GM23338 (cell line): Measurements from ENCODE around the gene SETD1A. TPM values are rescaled to one million over a fixed set of nuclear protein-coding genes. Genes with fewer than 3 reads are reported as not detected.

ENCODE experiments used
- ATAC-seq: fragments of 200-7000 bp; cut with Tn5 transposase; 3 replicates; pipeline ENCODE4 v1.9.1; 2020
- DNase-seq: peaks from one replicate; pipeline ENCODE4 v3.0.0-alpha.2; 2015; ENCODE audit warnings: low spot score
- H2AFZ ChIP-seq: fragments of 200-600 bp; sonication (generic); 2 replicates; pipeline ENCODE4 v1.8.0; 2016; ENCODE audit warnings: antibody characterized with exemption, mild to moderate bottlenecking, moderate library complexity
- H3F3A ChIP-seq: fragments of 200-600 bp; sonication (generic); replicated peaks from 2 replicates; pipeline ENCODE4 v1.8.0; 2017; ENCODE audit warnings: antibody characterized with exemption, mixed run types, low read depth
- H3K27ac ChIP-seq: fragments of 200-600 bp; sonication (generic); 2 replicates; pipeline ENCODE4 v1.6.1; 2016; ENCODE audit warnings: low read depth
- H3K27me3 ChIP-seq: fragments of 200-600 bp; sonication (generic); 2 replicates; pipeline ENCODE4 v1.8.0; 2016; ENCODE audit warnings: mild to moderate bottlenecking, mixed run types, moderate library complexity; ENCODE audit not compliant: insufficient read depth
- H3K36me3 ChIP-seq: fragments of 200-600 bp; sonication (generic); 2 replicates; pipeline ENCODE4 v1.8.0; 2016; ENCODE audit warnings: mild to moderate bottlenecking; ENCODE audit not compliant: insufficient read depth
- H3K4me1 ChIP-seq: fragments of 200-600 bp; sonication (generic); 2 replicates; pipeline ENCODE4 v1.8.0; 2016; ENCODE audit warnings: mild to moderate bottlenecking, moderate library complexity; ENCODE audit not compliant: insufficient read depth
- H3K4me2 ChIP-seq: fragments of 200-600 bp; sonication (generic); 2 replicates; pipeline ENCODE4 v1.7.1; 2017; ENCODE audit warnings: mixed run types
- H3K4me3 ChIP-seq: fragments of 200-600 bp; sonication (generic); 2 replicates; pipeline ENCODE4 v1.6.1; 2016; ENCODE audit warnings: mixed run types
- H3K79me2 ChIP-seq: fragments of 200-600 bp; sonication (generic); replicated peaks from 2 replicates; pipeline ENCODE4 v1.8.0; 2017; ENCODE audit warnings: mild to moderate bottlenecking; ENCODE audit not compliant: insufficient read depth
- H3K9me2 ChIP-seq: fragments of 200-600 bp; sonication (generic); 2 replicates; pipeline ENCODE4 v1.8.0; 2017; ENCODE audit not compliant: insufficient read depth
- H4K20me1 ChIP-seq: fragments of 200-600 bp; sonication (generic); replicated peaks from 2 replicates; pipeline ENCODE4 v1.8.0; 2017; ENCODE audit warnings: mild to moderate bottlenecking; ENCODE audit not compliant: insufficient read depth
- H3K27ac Mint-ChIP-seq: 2 replicates; pipeline ENCODE4 v1.8.0; 2020; ENCODE audit warnings: inconsistent platforms, mild to moderate bottlenecking, moderate library complexity, mixed read lengths
- H3K27me3 Mint-ChIP-seq: 3 replicates; pipeline ENCODE4 v1.8.0; 2022; ENCODE audit warnings: low read depth, mild to moderate bottlenecking, moderate library complexity, mixed read lengths, inconsistent platforms; ENCODE audit not compliant: insufficient read depth, poor library complexity
- H3K36me3 Mint-ChIP-seq: 3 replicates; pipeline ENCODE4 v1.8.0; 2021; ENCODE audit warnings: low read depth, mild to moderate bottlenecking, inconsistent platforms, moderate library complexity, mixed read lengths
- H3K4me1 Mint-ChIP-seq: 3 replicates; pipeline ENCODE4 v1.8.0; 2020; ENCODE audit warnings: mild to moderate bottlenecking, inconsistent platforms, mixed read lengths
- H3K4me3 Mint-ChIP-seq: 3 replicates; pipeline ENCODE4 v1.8.0; 2021; ENCODE audit warnings: moderate library complexity, mild to moderate bottlenecking, inconsistent platforms, mixed read lengths
- H3K9me3 Mint-ChIP-seq: 3 replicates; pipeline ENCODE4 v1.8.0; 2020; ENCODE audit warnings: moderate library complexity, mild to moderate bottlenecking, inconsistent platforms, mixed read lengths
- CREB1 ChIP-seq: fragments of 250-450 bp; sonication (Bioruptor Pico); IDR thresholded peaks from 2 replicates; pipeline ENCODE4 v1.5.0; 2020; ENCODE audit warnings: low read depth, mild to moderate bottlenecking, moderate library complexity
- EZH2 ChIP-seq: fragments of 200-600 bp; sonication (generic); IDR thresholded peaks from one replicate; pipeline ENCODE4 v1.8.0; 2017; ENCODE audit warnings: antibody characterized with exemption, mild to moderate bottlenecking, low read depth; ENCODE audit not compliant: unreplicated experiment
- EZH2phosphoT487 ChIP-seq: fragments of 200-600 bp; sonication (generic); IDR thresholded peaks from one replicate; pipeline ENCODE4 v1.8.1; 2018; ENCODE audit warnings: antibody characterized with exemption; ENCODE audit not compliant: unreplicated experiment
- JUNB ChIP-seq: IDR thresholded peaks from one replicate; pipeline ENCODE4 v1.6.1; 2016; ENCODE audit warnings: antibody characterized with exemption; ENCODE audit not compliant: unreplicated experiment
- NANOG ChIP-seq: IDR thresholded peaks from 2 replicates; pipeline ENCODE4 v1.6.1; 2016; ENCODE audit warnings: antibody characterized with exemption, borderline replicate concordance
- POLR2AphosphoS5 ChIP-seq: IDR thresholded peaks from 2 replicates; pipeline ENCODE4 v1.6.1; 2016; ENCODE audit warnings: antibody characterized with exemption, low read depth
- STAT1 ChIP-seq: IDR thresholded peaks from one replicate; pipeline ENCODE4 v1.6.1; 2016; ENCODE audit warnings: antibody characterized with exemption; ENCODE audit not compliant: unreplicated experiment
- ZNF114 ChIP-seq: fragments of 250-450 bp; sonication (Bioruptor Pico); IDR thresholded peaks from 2 replicates; pipeline ENCODE4 v1.5.0; 2020; ENCODE audit warnings: mild to moderate bottlenecking, moderate library complexity
- ZNF331 ChIP-seq: fragments of 250-450 bp; sonication (Bioruptor Pico); IDR thresholded peaks from 2 replicates; pipeline ENCODE4 v1.5.0; 2020; ENCODE audit warnings: low read depth, mild to moderate bottlenecking, moderate library complexity
- polyA plus RNA-seq: library from polyadenylated mRNA; unstranded; fragments of >200 nt; fragmentation: Nextera tagmentation; extraction: Ambion mirVana; gene quantifications from 2 replicates; pipeline ENCODE4 v1.2.1, GENCODE V29; 2016
- total RNA-seq: library from RNA; depleted of rRNA; stranded (reverse); fragments of >200 nt; shearing (Covaris generic); gene quantifications from 2 replicates; pipeline ENCODE4 v1.2.3, GENCODE V29; 2014
- TF ChIP-seq, protein P1 (sequence below): fragments of 250-450 bp; sonication (Bioruptor Pico); IDR thresholded peaks from 2 replicates; pipeline ENCODE4 v1.5.0; 2020; ENCODE audit warnings: mild to moderate bottlenecking, moderate library complexity
- TF ChIP-seq, protein P2 (sequence below): IDR thresholded peaks from 2 replicates; pipeline ENCODE4 v1.6.1; 2016; ENCODE audit warnings: antibody characterized with exemption
- TF ChIP-seq, protein P3 (sequence below): IDR thresholded peaks from one replicate; pipeline ENCODE4 v1.6.1; 2018; ENCODE audit warnings: antibody characterized with exemption; ENCODE audit not compliant: unreplicated experiment
- TF ChIP-seq, protein P4 (sequence below), 2 experiments: fragments of 200-600 bp in 1 of 2; sonication (generic) in 1 of 2; conservative IDR thresholded peaks; 2 replicates each; pipeline versions ENCODE4 v1.5.1 to v1.6.1; 2016 to 2017; ENCODE audit warnings: antibody characterized with exemption in 2 of 2, low read depth in 2 of 2, mild to moderate bottlenecking in 2 of 2, moderate library complexity in 1 of 2

Gene SETD1A
- total and polyA plus RNA-seq, 2 experiments from 2014 or later: 10.8 to 21.9 TPM

DNA sequence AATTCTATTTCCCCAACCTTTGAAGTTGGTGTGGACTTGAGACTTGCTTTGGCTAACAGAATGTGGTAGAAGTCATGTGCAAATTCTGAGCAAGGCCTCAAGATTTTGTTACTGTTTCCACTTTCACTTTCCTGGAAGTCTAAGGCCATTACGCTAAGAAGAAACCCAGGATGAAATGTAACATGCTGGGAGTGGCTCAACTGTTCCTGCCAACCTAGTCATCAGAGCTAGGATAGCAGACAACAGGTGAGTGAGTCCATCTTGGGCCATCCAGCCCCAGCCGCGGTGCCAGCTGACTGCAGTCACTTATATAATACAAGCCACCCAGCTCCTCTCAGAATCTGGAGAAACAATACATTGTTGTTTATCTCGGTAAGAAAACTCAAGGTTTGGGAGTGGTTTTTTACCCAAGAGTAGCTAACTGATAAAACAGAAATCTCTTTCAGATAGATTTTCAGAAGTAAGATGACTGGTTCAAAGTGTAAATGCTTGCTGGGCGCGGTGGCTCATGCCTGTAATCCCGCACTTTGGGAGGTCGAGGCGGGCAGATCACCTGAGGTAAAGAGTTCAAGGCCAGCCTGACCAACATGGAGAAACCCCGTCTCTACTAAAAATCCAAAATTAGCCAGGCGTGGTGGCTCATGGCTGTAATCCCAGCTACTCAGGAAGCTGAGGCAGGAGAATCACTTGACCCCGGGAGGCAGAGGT lies 65.1 kb downstream of the SETD1A start:
- Histone ChIP-seq H3K27ac (no peak overlapping the region), H2AFZ (no peak overlapping the region), H3K4me2 (no peak overlapping the region), H3K4me1 (no peaks in the 10 kb centered on the region; the same call in 1 of the 2 replicates), H3K4me3 (no peak overlapping the region), H3K36me3 (no peaks in the 10 kb centered on the region), H3K9me2 (no peaks in the 10 kb centered on the region), H4K20me1 (no peaks in the 10 kb centered on the region), H3F3A (no peaks in the 10 kb centered on the region), H3K27me3 (no peaks in the 10 kb centered on the region), H3K79me2 (no peaks in the 10 kb centered on the region)
- H3K4me3 Mint-ChIP-seq: no peak overlapping the region
- no peaks in the 10 kb centered on the region for H3K9me3 Mint-ChIP-seq
- peaks cover 5% of the 10 kb centered on the region; the same call in 2 of the 3 replicates for H3K4me1 Mint-ChIP-seq
- H3K27ac Mint-ChIP-seq: no peak overlapping the region
- no peaks in the 10 kb centered on the region for H3K36me3 Mint-ChIP-seq
- DNase-seq: no peak
- no peak for ATAC-seq
- peaks cover 6% of the 10 kb centered on the region for H3K27me3 Mint-ChIP-seq
- TF ChIP-seq POLR2AphosphoS5: no peak
- no peak for TF ChIP-seq ZNF114 (CRISPR knock-in tag)
- TF ChIP-seq NANOG: no peak
- TF ChIP-seq ZNF331 (CRISPR knock-in tag): no peak
- TF ChIP-seq STAT1: no peak
- TF ChIP-seq, protein P1, sequence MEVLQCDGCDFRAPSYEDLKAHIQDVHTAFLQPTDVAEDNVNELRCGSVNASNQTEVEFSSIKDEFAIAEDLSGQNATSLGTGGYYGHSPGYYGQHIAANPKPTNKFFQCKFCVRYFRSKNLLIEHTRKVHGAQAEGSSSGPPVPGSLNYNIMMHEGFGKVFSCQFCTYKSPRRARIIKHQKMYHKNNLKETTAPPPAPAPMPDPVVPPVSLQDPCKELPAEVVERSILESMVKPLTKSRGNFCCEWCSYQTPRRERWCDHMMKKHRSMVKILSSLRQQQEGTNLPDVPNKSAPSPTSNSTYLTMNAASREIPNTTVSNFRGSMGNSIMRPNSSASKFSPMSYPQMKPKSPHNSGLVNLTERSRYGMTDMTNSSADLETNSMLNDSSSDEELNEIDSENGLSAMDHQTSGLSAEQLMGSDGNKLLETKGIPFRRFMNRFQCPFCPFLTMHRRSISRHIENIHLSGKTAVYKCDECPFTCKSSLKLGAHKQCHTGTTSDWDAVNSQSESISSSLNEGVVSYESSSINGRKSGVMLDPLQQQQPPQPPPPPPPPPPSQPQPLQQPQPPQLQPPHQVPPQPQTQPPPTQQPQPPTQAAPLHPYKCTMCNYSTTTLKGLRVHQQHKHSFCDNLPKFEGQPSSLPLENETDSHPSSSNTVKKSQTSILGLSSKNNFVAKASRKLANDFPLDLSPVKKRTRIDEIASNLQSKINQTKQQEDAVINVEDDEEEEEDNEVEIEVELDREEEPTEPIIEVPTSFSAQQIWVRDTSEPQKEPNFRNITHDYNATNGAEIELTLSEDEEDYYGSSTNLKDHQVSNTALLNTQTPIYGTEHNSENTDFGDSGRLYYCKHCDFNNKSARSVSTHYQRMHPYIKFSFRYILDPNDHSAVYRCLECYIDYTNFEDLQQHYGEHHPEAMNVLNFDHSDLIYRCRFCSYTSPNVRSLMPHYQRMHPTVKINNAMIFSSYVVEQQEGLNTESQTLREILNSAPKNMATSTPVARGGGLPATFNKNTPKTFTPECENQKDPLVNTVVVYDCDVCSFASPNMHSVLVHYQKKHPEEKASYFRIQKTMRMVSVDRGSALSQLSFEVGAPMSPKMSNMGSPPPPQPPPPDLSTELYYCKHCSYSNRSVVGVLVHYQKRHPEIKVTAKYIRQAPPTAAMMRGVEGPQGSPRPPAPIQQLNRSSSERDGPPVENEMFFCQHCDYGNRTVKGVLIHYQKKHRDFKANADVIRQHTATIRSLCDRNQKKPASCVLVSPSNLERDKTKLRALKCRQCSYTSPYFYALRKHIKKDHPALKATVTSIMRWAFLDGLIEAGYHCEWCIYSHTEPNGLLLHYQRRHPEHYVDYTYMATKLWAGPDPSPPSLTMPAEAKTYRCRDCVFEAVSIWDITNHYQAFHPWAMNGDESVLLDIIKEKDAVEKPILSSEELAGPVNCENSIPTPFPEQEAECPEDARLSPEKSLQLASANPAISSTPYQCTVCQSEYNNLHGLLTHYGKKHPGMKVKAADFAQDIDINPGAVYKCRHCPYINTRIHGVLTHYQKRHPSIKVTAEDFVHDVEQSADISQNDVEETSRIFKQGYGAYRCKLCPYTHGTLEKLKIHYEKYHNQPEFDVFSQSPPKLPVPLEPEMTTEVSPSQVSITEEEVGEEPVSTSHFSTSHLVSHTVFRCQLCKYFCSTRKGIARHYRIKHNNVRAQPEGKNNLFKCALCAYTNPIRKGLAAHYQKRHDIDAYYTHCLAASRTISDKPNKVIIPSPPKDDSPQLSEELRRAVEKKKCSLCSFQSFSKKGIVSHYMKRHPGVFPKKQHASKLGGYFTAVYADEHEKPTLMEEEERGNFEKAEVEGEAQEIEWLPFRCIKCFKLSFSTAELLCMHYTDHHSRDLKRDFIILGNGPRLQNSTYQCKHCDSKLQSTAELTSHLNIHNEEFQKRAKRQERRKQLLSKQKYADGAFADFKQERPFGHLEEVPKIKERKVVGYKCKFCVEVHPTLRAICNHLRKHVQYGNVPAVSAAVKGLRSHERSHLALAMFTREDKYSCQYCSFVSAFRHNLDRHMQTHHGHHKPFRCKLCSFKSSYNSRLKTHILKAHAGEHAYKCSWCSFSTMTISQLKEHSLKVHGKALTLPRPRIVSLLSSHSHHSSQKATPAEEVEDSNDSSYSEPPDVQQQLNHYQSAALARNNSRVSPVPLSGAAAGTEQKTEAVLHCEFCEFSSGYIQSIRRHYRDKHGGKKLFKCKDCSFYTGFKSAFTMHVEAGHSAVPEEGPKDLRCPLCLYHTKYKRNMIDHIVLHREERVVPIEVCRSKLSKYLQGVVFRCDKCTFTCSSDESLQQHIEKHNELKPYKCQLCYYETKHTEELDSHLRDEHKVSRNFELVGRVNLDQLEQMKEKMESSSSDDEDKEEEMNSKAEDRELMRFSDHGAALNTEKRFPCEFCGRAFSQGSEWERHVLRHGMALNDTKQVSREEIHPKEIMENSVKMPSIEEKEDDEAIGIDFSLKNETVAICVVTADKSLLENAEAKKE (CRISPR knock-in tag): no peak
- no peak for TF ChIP-seq JUNB
- TF ChIP-seq, protein P2, sequence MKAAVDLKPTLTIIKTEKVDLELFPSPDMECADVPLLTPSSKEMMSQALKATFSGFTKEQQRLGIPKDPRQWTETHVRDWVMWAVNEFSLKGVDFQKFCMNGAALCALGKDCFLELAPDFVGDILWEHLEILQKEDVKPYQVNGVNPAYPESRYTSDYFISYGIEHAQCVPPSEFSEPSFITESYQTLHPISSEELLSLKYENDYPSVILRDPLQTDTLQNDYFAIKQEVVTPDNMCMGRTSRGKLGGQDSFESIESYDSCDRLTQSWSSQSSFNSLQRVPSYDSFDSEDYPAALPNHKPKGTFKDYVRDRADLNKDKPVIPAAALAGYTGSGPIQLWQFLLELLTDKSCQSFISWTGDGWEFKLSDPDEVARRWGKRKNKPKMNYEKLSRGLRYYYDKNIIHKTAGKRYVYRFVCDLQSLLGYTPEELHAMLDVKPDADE: no peak
- TF ChIP-seq EZH2: no peak
- TF ChIP-seq CREB1 (CRISPR knock-in tag): no peak
- TF ChIP-seq, protein P3, sequence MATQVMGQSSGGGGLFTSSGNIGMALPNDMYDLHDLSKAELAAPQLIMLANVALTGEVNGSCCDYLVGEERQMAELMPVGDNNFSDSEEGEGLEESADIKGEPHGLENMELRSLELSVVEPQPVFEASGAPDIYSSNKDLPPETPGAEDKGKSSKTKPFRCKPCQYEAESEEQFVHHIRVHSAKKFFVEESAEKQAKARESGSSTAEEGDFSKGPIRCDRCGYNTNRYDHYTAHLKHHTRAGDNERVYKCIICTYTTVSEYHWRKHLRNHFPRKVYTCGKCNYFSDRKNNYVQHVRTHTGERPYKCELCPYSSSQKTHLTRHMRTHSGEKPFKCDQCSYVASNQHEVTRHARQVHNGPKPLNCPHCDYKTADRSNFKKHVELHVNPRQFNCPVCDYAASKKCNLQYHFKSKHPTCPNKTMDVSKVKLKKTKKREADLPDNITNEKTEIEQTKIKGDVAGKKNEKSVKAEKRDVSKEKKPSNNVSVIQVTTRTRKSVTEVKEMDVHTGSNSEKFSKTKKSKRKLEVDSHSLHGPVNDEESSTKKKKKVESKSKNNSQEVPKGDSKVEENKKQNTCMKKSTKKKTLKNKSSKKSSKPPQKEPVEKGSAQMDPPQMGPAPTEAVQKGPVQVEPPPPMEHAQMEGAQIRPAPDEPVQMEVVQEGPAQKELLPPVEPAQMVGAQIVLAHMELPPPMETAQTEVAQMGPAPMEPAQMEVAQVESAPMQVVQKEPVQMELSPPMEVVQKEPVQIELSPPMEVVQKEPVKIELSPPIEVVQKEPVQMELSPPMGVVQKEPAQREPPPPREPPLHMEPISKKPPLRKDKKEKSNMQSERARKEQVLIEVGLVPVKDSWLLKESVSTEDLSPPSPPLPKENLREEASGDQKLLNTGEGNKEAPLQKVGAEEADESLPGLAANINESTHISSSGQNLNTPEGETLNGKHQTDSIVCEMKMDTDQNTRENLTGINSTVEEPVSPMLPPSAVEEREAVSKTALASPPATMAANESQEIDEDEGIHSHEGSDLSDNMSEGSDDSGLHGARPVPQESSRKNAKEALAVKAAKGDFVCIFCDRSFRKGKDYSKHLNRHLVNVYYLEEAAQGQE: no peak
- TF ChIP-seq EZH2phosphoT487: no peak
- TF ChIP-seq, protein P4, sequence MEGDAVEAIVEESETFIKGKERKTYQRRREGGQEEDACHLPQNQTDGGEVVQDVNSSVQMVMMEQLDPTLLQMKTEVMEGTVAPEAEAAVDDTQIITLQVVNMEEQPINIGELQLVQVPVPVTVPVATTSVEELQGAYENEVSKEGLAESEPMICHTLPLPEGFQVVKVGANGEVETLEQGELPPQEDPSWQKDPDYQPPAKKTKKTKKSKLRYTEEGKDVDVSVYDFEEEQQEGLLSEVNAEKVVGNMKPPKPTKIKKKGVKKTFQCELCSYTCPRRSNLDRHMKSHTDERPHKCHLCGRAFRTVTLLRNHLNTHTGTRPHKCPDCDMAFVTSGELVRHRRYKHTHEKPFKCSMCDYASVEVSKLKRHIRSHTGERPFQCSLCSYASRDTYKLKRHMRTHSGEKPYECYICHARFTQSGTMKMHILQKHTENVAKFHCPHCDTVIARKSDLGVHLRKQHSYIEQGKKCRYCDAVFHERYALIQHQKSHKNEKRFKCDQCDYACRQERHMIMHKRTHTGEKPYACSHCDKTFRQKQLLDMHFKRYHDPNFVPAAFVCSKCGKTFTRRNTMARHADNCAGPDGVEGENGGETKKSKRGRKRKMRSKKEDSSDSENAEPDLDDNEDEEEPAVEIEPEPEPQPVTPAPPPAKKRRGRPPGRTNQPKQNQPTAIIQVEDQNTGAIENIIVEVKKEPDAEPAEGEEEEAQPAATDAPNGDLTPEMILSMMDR (conservative IDR thresholded peaks at IDR 0.05; ENCODE audit: low read depth in 2 of 2): no peak
